Measurements from ENCODE around the gene NOSIP.
A peak's percentile ranks its signal among the peaks of the same experiment; 100 is the strongest.

The NOSIP gene

DNA sequence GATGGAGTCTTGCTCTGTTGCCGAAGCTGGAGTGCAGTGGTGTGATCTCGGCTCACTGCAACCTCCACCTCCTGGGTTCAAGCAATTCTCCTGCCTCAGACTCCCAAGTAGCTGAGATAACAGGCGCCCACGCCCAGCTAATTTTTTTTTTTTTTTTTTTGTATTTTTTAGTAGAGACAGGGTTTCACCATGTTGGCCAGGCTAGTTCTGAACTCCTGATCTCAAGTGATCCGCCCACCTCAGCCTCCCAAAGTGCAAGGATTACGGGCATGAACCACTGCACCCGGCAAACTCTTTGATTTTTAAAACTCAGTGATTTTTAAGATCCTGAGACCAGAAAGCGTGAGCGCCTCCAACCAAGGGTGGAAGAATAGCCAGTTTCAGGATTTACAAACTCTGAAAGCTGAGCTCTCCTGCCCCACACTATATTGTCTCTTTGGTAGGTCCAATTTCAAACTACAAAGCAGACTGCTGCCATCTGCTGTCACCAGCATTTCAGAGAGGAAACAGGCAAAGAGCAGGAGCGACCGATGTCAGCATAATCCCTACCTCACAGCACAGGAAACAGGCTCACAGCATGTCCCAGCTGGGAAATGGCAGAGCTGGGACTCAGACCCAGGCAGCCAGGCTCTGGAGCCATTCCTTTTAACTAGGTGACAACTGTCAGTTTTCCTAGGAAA lies 9.2 kb downstream of the NOSIP start:
- 78 to 80% methylated on average over 7 to 11 of the region's 11 CpGs for WGBS, 2 experiments (ENCODE audit: insufficient coverage in 2 of 2)
- peaks cover 24% of the 10 kb centered on the region for H3K36me3 ChIP-seq (ENCODE audit: control insufficient read depth, insufficient read depth, low read length)
- H3K4me3 ChIP-seq (ENCODE audit: extremely low read depth, insufficient read depth, low read length, poor library complexity, severe bottlenecking) = no peak overlapping the region
- peak overlapping the region; percentile 23 for H3K27ac ChIP-seq (ENCODE audit: low read depth, low read length, severe bottlenecking)
- H3K4me1 ChIP-seq (ENCODE audit: control insufficient read depth, insufficient read depth, low read length, poor library complexity, severe bottlenecking) = peaks cover 3% of the 10 kb centered on the region
- no peaks in the 10 kb centered on the region for H3K9me3 ChIP-seq (ENCODE audit: control insufficient read depth, low read length)

DNA sequence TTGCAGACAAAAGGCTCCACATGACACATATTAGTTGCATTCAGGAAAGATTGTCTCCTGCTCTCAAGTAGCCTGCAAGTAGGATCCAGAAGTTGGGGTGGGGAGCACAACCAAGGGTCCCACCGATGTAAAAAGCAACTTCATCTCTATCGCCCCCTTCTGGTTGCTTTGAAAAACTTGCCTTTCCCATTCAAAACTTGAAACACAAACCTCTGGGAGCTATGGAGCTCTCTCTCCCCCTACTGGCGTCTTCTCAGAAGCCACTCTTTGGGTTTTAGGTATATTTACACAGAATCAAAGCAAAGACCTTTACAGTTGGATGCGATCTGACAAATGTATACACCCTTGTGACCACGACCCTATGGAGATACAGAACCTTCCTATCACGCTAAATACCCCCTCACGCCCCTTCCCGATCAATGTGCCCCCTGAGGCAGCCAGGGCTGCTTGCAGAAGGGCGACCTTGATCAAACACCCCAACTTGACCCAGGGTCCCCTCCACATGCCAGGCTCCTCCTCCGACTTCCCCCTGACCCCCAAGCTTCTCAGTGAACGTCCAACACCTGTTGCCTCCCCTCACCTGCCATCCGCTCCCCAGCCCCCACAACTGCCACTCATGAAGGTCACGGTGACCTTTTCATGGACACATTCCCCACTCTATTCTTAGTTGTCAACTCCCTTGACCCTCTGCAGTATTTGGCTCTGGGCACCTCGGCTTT lies 10.1 kb downstream of the NOSIP start:
- 44 to 46% methylated on average over 12 to 13 of the region's 14 CpGs for WGBS, 2 experiments (ENCODE audit: insufficient coverage in 2 of 2)
- no peak overlapping the region for H3K4me3 ChIP-seq (ENCODE audit: extremely low read depth, insufficient read depth, low read length, poor library complexity, severe bottlenecking)
- H3K27ac ChIP-seq (ENCODE audit: low read depth, low read length, severe bottlenecking) = no peak overlapping the region
- H3K4me1 ChIP-seq (ENCODE audit: control insufficient read depth, insufficient read depth, low read length, poor library complexity, severe bottlenecking) = peaks cover 3% of the 10 kb centered on the region
- no peaks in the 10 kb centered on the region for H3K9me3 ChIP-seq (ENCODE audit: control insufficient read depth, low read length)
- H3K36me3 ChIP-seq (ENCODE audit: control insufficient read depth, insufficient read depth, low read length) = peaks cover 23% of the 10 kb centered on the region

DNA sequence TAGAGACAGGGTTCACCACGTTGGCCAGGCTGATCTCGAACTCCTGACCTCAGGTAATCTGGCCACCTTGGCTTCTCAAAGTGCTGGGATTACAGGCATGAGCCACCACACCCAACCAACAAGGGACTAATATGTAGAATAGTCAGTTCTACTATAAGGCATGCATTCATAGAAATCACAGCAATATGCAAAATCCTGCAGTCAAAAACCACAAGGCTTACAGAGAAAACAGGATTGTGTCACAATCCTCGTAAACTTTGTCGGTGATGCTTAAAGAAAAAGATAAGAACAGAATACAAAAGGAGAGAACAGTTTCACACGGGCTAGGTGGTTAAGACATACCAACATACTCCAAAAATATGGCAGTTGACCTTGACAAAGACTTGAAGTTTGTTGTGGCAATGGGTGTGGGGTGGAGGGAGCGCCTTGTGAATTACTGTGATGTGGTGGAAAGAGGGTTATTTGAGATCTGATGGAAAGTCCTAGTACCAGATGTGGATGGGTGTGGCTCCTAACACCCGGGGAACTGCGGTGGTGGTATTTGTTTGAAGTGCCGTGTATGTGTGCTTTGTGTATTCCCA lies 12.4 kb downstream of the NOSIP start:
- Histone ChIP-seq H3K27ac (ENCODE audit: low read depth, low read length, severe bottlenecking) (no peak overlapping the region), H3K9me3 (ENCODE audit: control insufficient read depth, low read length) (no peaks in the 10 kb centered on the region), H3K36me3 (ENCODE audit: control insufficient read depth, insufficient read depth, low read length) (peaks cover 24% of the 10 kb centered on the region), H3K4me3 (ENCODE audit: extremely low read depth, insufficient read depth, low read length, poor library complexity, severe bottlenecking) (no peak overlapping the region), H3K4me1 (ENCODE audit: control insufficient read depth, insufficient read depth, low read length, poor library complexity, severe bottlenecking) (peaks cover 3% of the 10 kb centered on the region)
- WGBS, 2 experiments (ENCODE audit: insufficient coverage in 2 of 2) = 93 to 100% methylated on average over 3 of the region's 9 CpGs

DNA sequence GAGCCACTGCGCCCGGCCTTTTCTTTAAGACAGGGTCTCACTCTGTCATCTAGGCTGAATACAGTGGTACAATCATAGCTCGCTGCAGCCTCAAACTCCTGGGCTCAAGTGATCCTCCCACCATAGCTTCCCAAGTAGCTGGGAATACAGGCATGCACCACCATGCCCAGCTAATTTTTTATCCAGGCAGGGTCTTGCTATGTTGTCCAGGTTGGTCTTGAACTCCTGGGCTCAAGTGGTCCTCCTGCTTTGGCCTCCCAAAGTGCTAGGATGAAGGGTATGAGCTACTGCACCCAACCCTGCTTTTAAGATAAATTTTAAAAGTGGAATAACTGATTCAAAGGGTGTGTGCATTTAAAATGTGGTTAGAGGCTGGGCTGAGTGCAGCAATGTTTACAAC lies 14.1 kb downstream of the NOSIP start:
- Histone ChIP-seq H3K4me1 (ENCODE audit: control insufficient read depth, insufficient read depth, low read length, poor library complexity, severe bottlenecking) (peaks cover 3% of the 10 kb centered on the region), H3K36me3 (ENCODE audit: control insufficient read depth, insufficient read depth, low read length) (peaks cover 28% of the 10 kb centered on the region), H3K4me3 (ENCODE audit: extremely low read depth, insufficient read depth, low read length, poor library complexity, severe bottlenecking) (no peak overlapping the region), H3K27ac (ENCODE audit: low read depth, low read length, severe bottlenecking) (no peak overlapping the region), H3K9me3 (ENCODE audit: control insufficient read depth, low read length) (no peaks in the 10 kb centered on the region)
- 89 to 100% methylated on average over 3 of the region's 3 CpGs for WGBS, 2 experiments (ENCODE audit: insufficient coverage in 2 of 2)

DNA sequence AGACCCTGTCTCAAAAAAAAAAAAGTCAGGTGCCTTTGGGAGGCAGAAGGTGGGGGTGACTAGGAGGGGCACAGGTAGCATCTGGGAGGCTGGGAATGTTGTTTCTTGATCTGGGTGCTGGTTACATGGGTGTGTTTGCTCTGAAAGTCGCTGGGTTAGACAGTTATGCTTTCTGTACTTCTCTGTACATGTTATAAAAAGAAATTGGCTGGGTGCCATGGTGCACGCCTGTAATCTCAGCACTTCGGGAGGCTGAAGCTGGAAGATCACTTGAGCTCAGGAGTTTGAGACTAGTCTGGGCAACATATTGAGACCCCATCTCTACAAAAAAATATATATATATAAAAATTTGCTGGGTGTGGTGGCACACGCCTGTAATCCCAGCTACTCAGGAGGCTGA lies 15.1 kb downstream of the NOSIP start:
- WGBS, 2 experiments (ENCODE audit: insufficient coverage in 2 of 2) = 100% methylated on average over 1 to 3 of the region's 4 CpGs
- no peaks in the 10 kb centered on the region for H3K4me1 ChIP-seq (ENCODE audit: control insufficient read depth, insufficient read depth, low read length, poor library complexity, severe bottlenecking)
- no peak overlapping the region for H3K4me3 ChIP-seq (ENCODE audit: extremely low read depth, insufficient read depth, low read length, poor library complexity, severe bottlenecking)

DNA sequence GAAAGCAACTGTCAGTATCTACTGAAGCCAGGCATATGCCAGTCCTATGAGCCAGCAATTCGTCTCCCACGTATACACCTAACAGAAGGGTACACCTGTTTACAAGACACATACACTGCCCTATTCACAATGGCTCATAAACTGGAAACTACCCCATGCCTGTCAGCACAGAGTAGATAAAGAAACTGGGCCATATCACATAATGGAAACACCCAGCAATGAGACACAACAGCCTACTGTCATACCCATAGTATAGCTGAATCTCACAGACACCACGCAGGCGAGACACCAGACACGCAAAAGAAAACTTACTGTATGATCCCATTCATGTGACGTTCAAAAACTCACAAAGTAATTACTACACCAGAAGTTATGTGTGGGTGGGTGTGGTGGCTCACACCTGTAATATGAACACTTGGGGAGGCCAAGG lies 15.7 kb downstream of the NOSIP start:
- Histone ChIP-seq H3K4me1 (ENCODE audit: control insufficient read depth, insufficient read depth, low read length, poor library complexity, severe bottlenecking) (no peaks in the 10 kb centered on the region), H3K36me3 (ENCODE audit: control insufficient read depth, insufficient read depth, low read length) (peaks cover 39% of the 10 kb centered on the region), H3K4me3 (ENCODE audit: extremely low read depth, insufficient read depth, low read length, poor library complexity, severe bottlenecking) (no peak overlapping the region), H3K27ac (ENCODE audit: low read depth, low read length, severe bottlenecking) (no peak overlapping the region), H3K9me3 (ENCODE audit: control insufficient read depth, low read length) (no peaks in the 10 kb centered on the region)
- 100% methylated on average over 2 to 5 of the region's 6 CpGs for WGBS, 2 experiments (ENCODE audit: insufficient coverage in 2 of 2)

More for the DNA sequence above, 15.1 kb downstream of the NOSIP start:
- Histone ChIP-seq H3K36me3 (ENCODE audit: control insufficient read depth, insufficient read depth, low read length) (peaks cover 32% of the 10 kb centered on the region), H3K9me3 (ENCODE audit: control insufficient read depth, low read length) (no peaks in the 10 kb centered on the region), H3K27ac (ENCODE audit: low read depth, low read length, severe bottlenecking) (no peak overlapping the region)

DNA sequence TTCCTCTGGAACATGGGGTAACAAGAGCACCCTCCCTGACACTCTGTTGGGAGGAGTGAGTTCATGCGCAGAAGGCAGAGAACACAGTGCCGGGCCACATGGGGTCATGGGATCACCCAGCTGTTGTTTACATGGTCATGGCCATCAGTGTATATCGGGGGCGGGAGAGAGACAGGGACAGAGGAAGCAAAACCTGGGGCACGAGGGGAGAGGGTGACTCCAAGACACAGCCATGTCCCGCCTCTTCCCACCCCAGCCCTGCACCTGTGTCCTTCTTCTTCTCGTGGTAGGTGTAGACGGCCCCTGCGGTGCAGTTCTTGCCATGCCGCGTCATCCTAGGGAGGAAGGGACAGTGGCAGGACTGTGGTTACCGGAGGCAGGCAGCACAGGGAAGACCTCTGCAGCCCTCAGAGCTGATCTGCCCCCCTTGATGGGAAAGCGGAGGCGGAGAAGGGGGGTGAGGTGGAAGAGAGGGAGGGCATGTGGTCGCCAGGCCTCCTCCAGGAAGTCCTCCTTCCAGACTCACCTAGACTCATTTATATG lies 19.9 kb downstream of the NOSIP start:
- no peak overlapping the region for H3K4me3 ChIP-seq (ENCODE audit: extremely low read depth, insufficient read depth, low read length, poor library complexity, severe bottlenecking)
- 88 to 89% methylated on average over 9 to 11 of the region's 15 CpGs for WGBS, 2 experiments (ENCODE audit: insufficient coverage in 2 of 2)
- H3K4me1 ChIP-seq (ENCODE audit: control insufficient read depth, insufficient read depth, low read length, poor library complexity, severe bottlenecking) = peaks cover 8% of the 10 kb centered on the region
- no peak overlapping the region for H3K27ac ChIP-seq (ENCODE audit: low read depth, low read length, severe bottlenecking)
- peaks cover 66% of the 10 kb centered on the region for H3K36me3 ChIP-seq (ENCODE audit: control insufficient read depth, insufficient read depth, low read length)
- no peaks in the 10 kb centered on the region for H3K9me3 ChIP-seq (ENCODE audit: control insufficient read depth, low read length)

DNA sequence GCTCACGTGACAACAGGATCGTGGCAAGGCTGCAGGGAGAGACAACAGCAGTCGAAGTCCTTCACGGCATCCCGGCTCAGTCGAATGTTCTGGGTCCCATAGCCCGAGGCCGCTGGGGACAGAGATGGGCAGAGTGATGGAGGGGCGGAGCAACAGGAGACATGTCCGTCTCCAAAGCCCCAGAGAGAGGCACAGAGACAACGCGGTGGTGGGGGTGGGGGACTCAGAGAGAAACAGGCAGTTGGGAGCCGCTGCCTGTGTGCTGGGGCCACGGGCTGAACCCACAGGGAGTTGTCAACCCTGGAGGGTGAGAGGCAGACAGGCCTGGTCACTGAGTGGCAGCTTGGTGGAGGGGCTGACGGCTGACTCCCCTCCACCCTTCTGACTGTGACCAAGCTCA lies 20.4 kb downstream of the NOSIP start:
- peaks cover 66% of the 10 kb centered on the region for H3K36me3 ChIP-seq (ENCODE audit: control insufficient read depth, insufficient read depth, low read length)
- no peak overlapping the region for H3K4me3 ChIP-seq (ENCODE audit: extremely low read depth, insufficient read depth, low read length, poor library complexity, severe bottlenecking)
- WGBS, 2 experiments (ENCODE audit: insufficient coverage in 2 of 2) = 84 to 87% methylated on average over 9 to 13 of the region's 15 CpGs
- H3K4me1 ChIP-seq (ENCODE audit: control insufficient read depth, insufficient read depth, low read length, poor library complexity, severe bottlenecking) = peaks cover 8% of the 10 kb centered on the region
- H3K9me3 ChIP-seq (ENCODE audit: control insufficient read depth, low read length) = no peaks in the 10 kb centered on the region
- H3K27ac ChIP-seq (ENCODE audit: low read depth, low read length, severe bottlenecking) = no peak overlapping the region

DNA sequence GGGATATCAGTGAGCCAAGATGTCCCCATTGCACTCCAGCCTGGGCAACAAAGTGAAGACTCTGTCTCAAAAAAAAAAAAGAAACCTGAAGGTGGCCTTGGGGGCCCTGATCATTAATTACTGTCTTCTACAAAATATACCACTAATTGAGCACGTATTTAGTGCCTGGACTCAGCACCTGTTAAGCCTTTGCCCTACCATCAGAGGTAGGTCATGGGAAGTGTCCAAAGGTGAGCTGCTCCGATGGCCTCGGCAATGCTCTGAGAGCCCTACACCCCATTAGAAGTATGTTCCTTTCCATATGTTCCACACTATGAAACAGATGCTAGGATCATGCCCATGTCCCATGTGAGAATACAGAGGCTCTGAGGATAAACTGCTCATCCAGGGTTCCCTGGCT lies 20.9 kb downstream of the NOSIP start:
- no peaks in the 10 kb centered on the region for H3K9me3 ChIP-seq (ENCODE audit: control insufficient read depth, low read length)
- no peak overlapping the region for H3K27ac ChIP-seq (ENCODE audit: low read depth, low read length, severe bottlenecking)
- no peak overlapping the region for H3K4me3 ChIP-seq (ENCODE audit: extremely low read depth, insufficient read depth, low read length, poor library complexity, severe bottlenecking)
- 95 to 100% methylated on average over 1 to 3 of the region's 3 CpGs for WGBS, 2 experiments (ENCODE audit: insufficient coverage in 2 of 2)
- H3K4me1 ChIP-seq (ENCODE audit: control insufficient read depth, insufficient read depth, low read length, poor library complexity, severe bottlenecking) = peaks cover 8% of the 10 kb centered on the region
- H3K36me3 ChIP-seq (ENCODE audit: control insufficient read depth, insufficient read depth, low read length) = peaks cover 71% of the 10 kb centered on the region

DNA sequence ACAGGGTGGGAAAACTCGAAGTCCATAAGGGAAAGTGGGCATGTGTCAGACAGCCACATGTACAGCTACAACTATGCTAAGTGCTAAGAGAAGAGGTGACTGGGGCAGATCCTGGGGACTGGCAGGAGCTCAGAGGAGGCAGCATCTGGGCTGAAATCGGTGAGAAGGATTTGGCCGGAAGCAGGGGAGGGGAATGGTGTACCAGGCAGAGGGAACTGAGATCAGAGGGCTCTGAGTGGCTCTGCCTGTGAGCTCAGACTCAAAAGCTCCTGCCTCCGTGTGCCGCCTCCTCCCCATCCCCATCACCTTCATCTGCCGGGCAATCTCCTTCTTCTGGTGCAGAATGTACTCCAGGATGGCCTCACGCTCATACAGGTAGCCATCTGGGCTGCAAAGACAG lies 21.8 kb downstream of the NOSIP start:
- Histone ChIP-seq H3K4me1 (ENCODE audit: control insufficient read depth, insufficient read depth, low read length, poor library complexity, severe bottlenecking) (peaks cover 8% of the 10 kb centered on the region), H3K4me3 (ENCODE audit: extremely low read depth, insufficient read depth, low read length, poor library complexity, severe bottlenecking) (no peak overlapping the region), H3K36me3 (ENCODE audit: control insufficient read depth, insufficient read depth, low read length) (peaks cover 62% of the 10 kb centered on the region), H3K27ac (ENCODE audit: low read depth, low read length, severe bottlenecking) (no peak overlapping the region), H3K9me3 (ENCODE audit: control insufficient read depth, low read length) (no peaks in the 10 kb centered on the region)
- WGBS, 2 experiments (ENCODE audit: insufficient coverage in 2 of 2) = 89 to 91% methylated on average over 3 of the region's 7 CpGs
